ENCODE data around the gene THSD7B. TPM values are rescaled to one million over a fixed set of nuclear protein-coding genes. Genes with fewer than 3 reads are reported as not detected.

THSD7B gene
- total and polyA plus RNA-seq, 2 experiments from 2014 or later = 0.11 TPM; not detected in 1

- no peaks in the 10 kb centered on the region for H3F3A ChIP-seq (ENCODE audit: insufficient read depth)
- no peak for DNase-seq
- H3K4me2 ChIP-seq (ENCODE audit: unreplicated experiment) = no peak overlapping the region
- H3K27me3 ChIP-seq (replicated peaks; ENCODE audit: insufficient read depth) = no peaks in the 10 kb centered on the region
- no peaks in the 10 kb centered on the region for H4K20me1 ChIP-seq (ENCODE audit: insufficient read depth)
- H3K4me3 ChIP-seq = no peak overlapping the region
- no peak for TF ChIP-seq EZH2phosphoT487 (IDR thresholded peaks at IDR 0.05; ENCODE audit: insufficient read depth, low read depth)
- no peak for TF ChIP-seq EZH2 (IDR thresholded peaks at IDR 0.05; ENCODE audit: insufficient read depth, poor library complexity, severe bottlenecking)
- no peaks in the 10 kb centered on the region for H3K36me3 ChIP-seq (ENCODE audit: low read depth)
- WGBS, 2 experiments (ENCODE audit: low coverage in 1 of 2, low lambda C conversion rate in 2 of 2, missing lambda C conversion rate in 2 of 2) = 4 to 10% methylated on average over 4 of the region's 4 CpGs
- in situ Hi-C loops (cut with MboI) = no loop called here
- no peaks in the 10 kb centered on the region for H3K9me3 ChIP-seq (ENCODE audit: low read depth)
- no peak overlapping the region for H2AFZ ChIP-seq
- H3K9me2 ChIP-seq (ENCODE audit: insufficient read depth) = no peaks in the 10 kb centered on the region
- H3K27ac ChIP-seq = no peak overlapping the region
- H3K79me2 ChIP-seq (ENCODE audit: insufficient read depth) = no peaks in the 10 kb centered on the region
- H3K4me1 ChIP-seq (ENCODE audit: insufficient read depth) = no peaks in the 10 kb centered on the region
- H3K9ac ChIP-seq = no peak overlapping the region
Observed at GRCh38 chr2:136990316-136990715, 225.0 kb downstream of the THSD7B start.

- in situ Hi-C loops (cut with MboI) = no loop called here
- 11 to 13% methylated on average over 1 of the region's 1 CpG for WGBS, 2 experiments (ENCODE audit: low coverage in 1 of 2, low lambda C conversion rate in 2 of 2, missing lambda C conversion rate in 2 of 2)
- H3K27ac ChIP-seq = no peak overlapping the region
- no peak overlapping the region for H2AFZ ChIP-seq
- no peak for DNase-seq
- H3F3A ChIP-seq (ENCODE audit: insufficient read depth) = no peaks in the 10 kb centered on the region
- H3K9ac ChIP-seq = no peak overlapping the region
- H3K9me2 ChIP-seq (ENCODE audit: insufficient read depth) = no peaks in the 10 kb centered on the region
- no peaks in the 10 kb centered on the region for H3K9me3 ChIP-seq (ENCODE audit: low read depth)
- no peaks in the 10 kb centered on the region for H3K36me3 ChIP-seq (ENCODE audit: low read depth)
- no peaks in the 10 kb centered on the region for H3K4me1 ChIP-seq (ENCODE audit: insufficient read depth)
- no peak overlapping the region for H3K4me2 ChIP-seq (ENCODE audit: unreplicated experiment)
- no peaks in the 10 kb centered on the region for H4K20me1 ChIP-seq (ENCODE audit: insufficient read depth)
- H3K79me2 ChIP-seq (ENCODE audit: insufficient read depth) = no peaks in the 10 kb centered on the region
- H3K4me3 ChIP-seq = no peak overlapping the region
- H3K27me3 ChIP-seq (replicated peaks; ENCODE audit: insufficient read depth) = no peaks in the 10 kb centered on the region
- TF ChIP-seq EZH2phosphoT487 (IDR thresholded peaks at IDR 0.05; ENCODE audit: insufficient read depth, low read depth) (no peak), EZH2 (IDR thresholded peaks at IDR 0.05; ENCODE audit: insufficient read depth, poor library complexity, severe bottlenecking) (no peak)
Observed at GRCh38 chr2:136994793-136995192, 229.4 kb downstream of the THSD7B start.

- no peaks in the 10 kb centered on the region for H4K20me1 ChIP-seq (ENCODE audit: insufficient read depth)
- no peaks in the 10 kb centered on the region for H3K4me1 ChIP-seq (ENCODE audit: insufficient read depth)
- in situ Hi-C loops (cut with MboI) = no loop called here
- no peak for DNase-seq
- H3K9me2 ChIP-seq (ENCODE audit: insufficient read depth) = no peaks in the 10 kb centered on the region
- no peak overlapping the region for H3K9ac ChIP-seq
- H2AFZ ChIP-seq = no peak overlapping the region
- H3K9me3 ChIP-seq (ENCODE audit: low read depth) = no peaks in the 10 kb centered on the region
- no peaks in the 10 kb centered on the region for H3F3A ChIP-seq (ENCODE audit: insufficient read depth)
- H3K27ac ChIP-seq = no peak overlapping the region
- H3K27me3 ChIP-seq (replicated peaks; ENCODE audit: insufficient read depth) = no peaks in the 10 kb centered on the region
- H3K79me2 ChIP-seq (ENCODE audit: insufficient read depth) = no peaks in the 10 kb centered on the region
- TF ChIP-seq EZH2phosphoT487 (IDR thresholded peaks at IDR 0.05; ENCODE audit: insufficient read depth, low read depth) = no peak
- no peak for TF ChIP-seq EZH2 (IDR thresholded peaks at IDR 0.05; ENCODE audit: insufficient read depth, poor library complexity, severe bottlenecking)
- no peak overlapping the region for H3K4me2 ChIP-seq (ENCODE audit: unreplicated experiment)
- H3K36me3 ChIP-seq (ENCODE audit: low read depth) = no peaks in the 10 kb centered on the region
- H3K4me3 ChIP-seq = no peak overlapping the region
- WGBS, 2 experiments (ENCODE audit: low coverage in 1 of 2, low lambda C conversion rate in 2 of 2, missing lambda C conversion rate in 2 of 2) = 50% methylated on average over 1 of the region's 1 CpG
Observed at GRCh38 chr2:136997557-136997956, 232.2 kb downstream of the THSD7B start.

- 17% methylated on average over 2 of the region's 2 CpGs for WGBS, 2 experiments (ENCODE audit: low coverage in 1 of 2, low lambda C conversion rate in 2 of 2, missing lambda C conversion rate in 2 of 2)
- in situ Hi-C loops (cut with MboI) = no loop called here
- H3K27ac ChIP-seq = no peak overlapping the region
Observed at GRCh38 chr2:137000811-137001210, 235.5 kb downstream of the THSD7B start.

GRCh38 chr2:137002896-137003295, 237.6 kb downstream of the THSD7B start:
- H3K9me2 ChIP-seq (ENCODE audit: insufficient read depth) = no peaks in the 10 kb centered on the region
- no peaks in the 10 kb centered on the region for H3K79me2 ChIP-seq (ENCODE audit: insufficient read depth)
- H3K9ac ChIP-seq = no peak overlapping the region
- H3K36me3 ChIP-seq (ENCODE audit: low read depth) = no peaks in the 10 kb centered on the region
- WGBS, 2 experiments (ENCODE audit: low coverage in 1 of 2, low lambda C conversion rate in 2 of 2, missing lambda C conversion rate in 2 of 2) = 0 to 2% methylated on average over 1 of the region's 1 CpG
- TF ChIP-seq EZH2 (IDR thresholded peaks at IDR 0.05; ENCODE audit: insufficient read depth, poor library complexity, severe bottlenecking) = no peak
- TF ChIP-seq EZH2phosphoT487 (IDR thresholded peaks at IDR 0.05; ENCODE audit: insufficient read depth, low read depth) = no peak
- H3K27me3 ChIP-seq (replicated peaks; ENCODE audit: insufficient read depth) = no peaks in the 10 kb centered on the region
- H3F3A ChIP-seq (ENCODE audit: insufficient read depth) = no peaks in the 10 kb centered on the region
- no peak overlapping the region for H3K4me3 ChIP-seq
- in situ Hi-C loops (cut with MboI) = no loop called here
- H3K4me1 ChIP-seq (ENCODE audit: insufficient read depth) = no peaks in the 10 kb centered on the region
- no peak overlapping the region for H3K27ac ChIP-seq
- no peak overlapping the region for H3K4me2 ChIP-seq (ENCODE audit: unreplicated experiment)
- DNase-seq = no peak
- no peaks in the 10 kb centered on the region for H3K9me3 ChIP-seq (ENCODE audit: low read depth)
- H2AFZ ChIP-seq = no peak overlapping the region
- H4K20me1 ChIP-seq (ENCODE audit: insufficient read depth) = no peaks in the 10 kb centered on the region

More at GRCh38 chr2:137000811-137001210, 235.5 kb downstream of the THSD7B start:
- H3K79me2 ChIP-seq (ENCODE audit: insufficient read depth) = no peaks in the 10 kb centered on the region
- H2AFZ ChIP-seq = no peak overlapping the region
- H3K4me3 ChIP-seq = no peak overlapping the region
- H3F3A ChIP-seq (ENCODE audit: insufficient read depth) = no peaks in the 10 kb centered on the region
- no peaks in the 10 kb centered on the region for H3K4me1 ChIP-seq (ENCODE audit: insufficient read depth)
- no peaks in the 10 kb centered on the region for H3K36me3 ChIP-seq (ENCODE audit: low read depth)
- no peak overlapping the region for H3K4me2 ChIP-seq (ENCODE audit: unreplicated experiment)
- H4K20me1 ChIP-seq (ENCODE audit: insufficient read depth) = no peaks in the 10 kb centered on the region
- H3K9me3 ChIP-seq (ENCODE audit: low read depth) = no peaks in the 10 kb centered on the region
- no peaks in the 10 kb centered on the region for H3K27me3 ChIP-seq (replicated peaks; ENCODE audit: insufficient read depth)
- H3K9me2 ChIP-seq (ENCODE audit: insufficient read depth) = no peaks in the 10 kb centered on the region
- no peak overlapping the region for H3K9ac ChIP-seq
- DNase-seq = no peak
- TF ChIP-seq EZH2 (IDR thresholded peaks at IDR 0.05; ENCODE audit: insufficient read depth, poor library complexity, severe bottlenecking) (no peak), EZH2phosphoT487 (IDR thresholded peaks at IDR 0.05; ENCODE audit: insufficient read depth, low read depth) (no peak)
